OCI-LY7 (cell line): ENCODE results near the gene NMUR2. TPM values are rescaled to one million over a fixed set of nuclear protein-coding genes. Genes with fewer than 3 reads are reported as not detected.

Experiments used
- BruUV-seq: library from RNA; stranded (reverse); fragments of 400-500 nt; replicated peaks from 2 replicates; lab custom pipeline; 2021; lab: Mats Ljungman, UMichigan
- CTCF ChIA-PET: fragments of 300-600 bp; sonication (Branson Sonifier 250); formaldehyde crosslinking; loops from one replicate; lab custom pipeline; 2022; ENCODE audit warnings: antibody characterized with exemption; ENCODE audit not compliant: unreplicated experiment; lab: Charles Lee
- POLR2A ChIA-PET: fragments of 300-600 bp; sonication (Branson Sonifier 250); formaldehyde crosslinking; loops from one replicate; lab custom pipeline; 2022; ENCODE audit warnings: antibody characterized with exemption; lab: Charles Lee
- DNase-seq: peaks from one replicate; pipeline ENCODE4 v3.0.0-alpha.2; 2015; ENCODE audit warnings: low spot score
- H2AFZ ChIP-seq: fragments of 200-600 bp; sonication (generic), shearing (Covaris generic); 2 replicates; pipeline ENCODE4 v1.6.1; 2014; ENCODE audit warnings: mild to moderate bottlenecking, antibody characterized with exemption, low read length, moderate library complexity
- H3K27ac ChIP-seq: fragments of 200-600 bp; sonication (generic); 2 replicates; pipeline ENCODE4 v1.5.1; 2014; ENCODE audit warnings: mixed run types, low read depth, mild to moderate bottlenecking, moderate library complexity, low read length, inconsistent platforms; ENCODE audit not compliant: poor library complexity, severe bottlenecking
- H3K36me3 ChIP-seq: fragments of 200-600 bp; sonication (generic); 2 replicates; pipeline ENCODE4 v1.6.1; 2014; ENCODE audit warnings: mild to moderate bottlenecking, antibody characterized with exemption, low read length, moderate library complexity, mixed read lengths; ENCODE audit not compliant: insufficient read depth
- H3K4me1 ChIP-seq: fragments of 200-600 bp; sonication (generic); 2 replicates; pipeline ENCODE4 v1.5.1; 2014; ENCODE audit warnings: mild to moderate bottlenecking, low read length; ENCODE audit not compliant: insufficient read depth, poor library complexity, severe bottlenecking
- H3K4me2 ChIP-seq: fragments of 200-600 bp; sonication (generic); 2 replicates; pipeline ENCODE4 v1.6.1; 2014; ENCODE audit warnings: mild to moderate bottlenecking, low read length
- H3K4me3 ChIP-seq: fragments of 200-600 bp; sonication (generic); 2 replicates; pipeline ENCODE4 v1.5.1; 2014; ENCODE audit warnings: mild to moderate bottlenecking, low read depth, low read length; ENCODE audit not compliant: poor library complexity, severe bottlenecking
- H3K79me2 ChIP-seq: fragments of 200-600 bp; sonication (generic); 2 replicates; pipeline ENCODE4 v1.6.1; 2016; ENCODE audit warnings: low read depth, mild to moderate bottlenecking, low read length, moderate library complexity, mixed read lengths; ENCODE audit not compliant: insufficient read depth
- H3K9me2 ChIP-seq: fragments of 200-600 bp; sonication (generic); 2 replicates; pipeline ENCODE4 v1.6.1; 2016; ENCODE audit warnings: mild to moderate bottlenecking, low read length, mixed read lengths; ENCODE audit not compliant: insufficient read depth
- H3K9me3 ChIP-seq: fragments of 200-600 bp; sonication (generic); 2 replicates; pipeline ENCODE4 v1.6.1; 2014; ENCODE audit warnings: mild to moderate bottlenecking, mixed run types, low read length, mixed read lengths
- H4K20me1 ChIP-seq: fragments of 200-600 bp; sonication (generic); 2 replicates; pipeline ENCODE4 v1.6.1; 2014; ENCODE audit warnings: mild to moderate bottlenecking, antibody characterized with exemption, low read length, moderate library complexity, mixed read lengths; ENCODE audit not compliant: insufficient read depth
- EZH2phosphoT487 ChIP-seq: fragments of 200-600 bp; sonication (generic); IDR thresholded peaks from 2 replicates; pipeline ENCODE4 v1.6.1; 2018; ENCODE audit warnings: low read depth, borderline replicate concordance, mild to moderate bottlenecking, mixed run types, antibody characterized with exemption, low read length, moderate library complexity, mixed read lengths
- intact Hi-C: fragments of 100-400 bp; cut with micrococcal nuclease; formaldehyde crosslinking; loops from one replicate; pipeline ENCODE4 v1.10.0; 2022; ENCODE audit not compliant: unreplicated experiment
- total RNA-seq, 2 experiments: library from RNA; depleted of rRNA in 1 of 2; stranded (reverse); fragments of >200 nt in 1 of 2; shearing (Covaris generic) in 1 of 2; gene quantifications; 2 replicates each; pipeline ENCODE4 v1.2.3, GENCODE V29; 2014 to 2022
- TF ChIP-seq, protein P1 (sequence below): fragments of 200-600 bp; sonication (generic); conservative IDR thresholded peaks from 2 replicates; pipeline ENCODE4 v1.5.1; 2014; ENCODE audit warnings: mild to moderate bottlenecking, antibody characterized with exemption, low read length, moderate library complexity, mixed read lengths

The NMUR2 gene
- total RNA-seq, 2 experiments from 2014 or later, result not detected

GRCh38 chr5:152389208-152389849, 15.8 kb downstream of the NMUR2 start:
- H4K20me1 ChIP-seq, result no peaks in the 10 kb centered on the region
- no peaks in the 10 kb centered on the region for H3K9me3 ChIP-seq
- no peak overlapping the region for H3K4me3 ChIP-seq
- no peaks in the 10 kb centered on the region for H3K36me3 ChIP-seq
- no peaks in the 10 kb centered on the region for H3K9me2 ChIP-seq
- no peaks in the 10 kb centered on the region for H3K4me1 ChIP-seq
- intact Hi-C loops, result no loop called here
- H3K4me2 ChIP-seq, result no peak overlapping the region
- DNase-seq, result no peak
- H3K79me2 ChIP-seq, result no peaks in the 10 kb centered on the region
- no peak overlapping the region for H3K27ac ChIP-seq
- ChIA-PET POLR2A (interaction anchor here (0.6 kb wide), 1 partner anchor 19 kb away, joined by 4 read pairs; no protein-coding TSS in a partner anchor), CTCF (no interaction called here)
- no TSS peak for BruUV-seq
- TF ChIP-seq EZH2phosphoT487, result no peak
- TF ChIP-seq, protein P1, sequence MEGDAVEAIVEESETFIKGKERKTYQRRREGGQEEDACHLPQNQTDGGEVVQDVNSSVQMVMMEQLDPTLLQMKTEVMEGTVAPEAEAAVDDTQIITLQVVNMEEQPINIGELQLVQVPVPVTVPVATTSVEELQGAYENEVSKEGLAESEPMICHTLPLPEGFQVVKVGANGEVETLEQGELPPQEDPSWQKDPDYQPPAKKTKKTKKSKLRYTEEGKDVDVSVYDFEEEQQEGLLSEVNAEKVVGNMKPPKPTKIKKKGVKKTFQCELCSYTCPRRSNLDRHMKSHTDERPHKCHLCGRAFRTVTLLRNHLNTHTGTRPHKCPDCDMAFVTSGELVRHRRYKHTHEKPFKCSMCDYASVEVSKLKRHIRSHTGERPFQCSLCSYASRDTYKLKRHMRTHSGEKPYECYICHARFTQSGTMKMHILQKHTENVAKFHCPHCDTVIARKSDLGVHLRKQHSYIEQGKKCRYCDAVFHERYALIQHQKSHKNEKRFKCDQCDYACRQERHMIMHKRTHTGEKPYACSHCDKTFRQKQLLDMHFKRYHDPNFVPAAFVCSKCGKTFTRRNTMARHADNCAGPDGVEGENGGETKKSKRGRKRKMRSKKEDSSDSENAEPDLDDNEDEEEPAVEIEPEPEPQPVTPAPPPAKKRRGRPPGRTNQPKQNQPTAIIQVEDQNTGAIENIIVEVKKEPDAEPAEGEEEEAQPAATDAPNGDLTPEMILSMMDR, result no peak
- no peak overlapping the region for H2AFZ ChIP-seq

- Histone ChIP-seq H3K36me3 (no peaks in the 10 kb centered on the region), H3K27ac (no peak overlapping the region), H3K79me2 (no peaks in the 10 kb centered on the region), H3K4me1 (no peaks in the 10 kb centered on the region), H4K20me1 (no peaks in the 10 kb centered on the region), H3K4me2 (no peak overlapping the region), H3K4me3 (no peak overlapping the region), H3K9me2 (no peaks in the 10 kb centered on the region), H2AFZ (no peak overlapping the region), H3K9me3 (no peaks in the 10 kb centered on the region)
- POLR2A ChIA-PET, result no interaction called here
- no peak for DNase-seq
- BruUV-seq, result no TSS peak
- intact Hi-C loops, result no loop called here
- CTCF ChIA-PET, result no interaction called here
- TF ChIP-seq, protein P1, result no peak
- no peak for TF ChIP-seq EZH2phosphoT487
Observed at GRCh38 chr5:152388610-152389009, 16.5 kb downstream of the NMUR2 start.

GRCh38 chr5:152380415-152381123, 24.5 kb downstream of the NMUR2 start:
- ChIA-PET CTCF (no interaction called here), POLR2A (no interaction called here)
- Histone ChIP-seq H3K9me3 (no peaks in the 10 kb centered on the region), H4K20me1 (no peaks in the 10 kb centered on the region), H3K9me2 (no peaks in the 10 kb centered on the region), H3K4me3 (no peak overlapping the region), H3K79me2 (no peaks in the 10 kb centered on the region), H2AFZ (no peak overlapping the region), H3K36me3 (no peaks in the 10 kb centered on the region), H3K4me2 (no peak overlapping the region), H3K27ac (no peak overlapping the region), H3K4me1 (no peaks in the 10 kb centered on the region)
- intact Hi-C loops, result no loop called here
- no TSS peak for BruUV-seq
- TF ChIP-seq, protein P1, result no peak
- TF ChIP-seq EZH2phosphoT487, result no peak
- DNase-seq, result no peak
